ENCODE results near the gene TMEM72. TPM values are rescaled to one million over a fixed set of nuclear protein-coding genes. Genes with fewer than 3 reads are reported as not detected.

Gene TMEM72
- total RNA-seq, 1 donor: not detected

GRCh38 chr10:44934416-44935200, 23.5 kb downstream of the TMEM72 start:
- Histone ChIP-seq H3K36me3 (ENCODE audit: insufficient read depth, low read length) (no peaks in the 10 kb centered on the region), H3K9me3 (ENCODE audit: low read depth, low read length) (no peaks in the 10 kb centered on the region), H3K4me1 (ENCODE audit: insufficient read depth, low read length) (peaks cover 10% of the 10 kb centered on the region), H3K4me3 (ENCODE audit: insufficient read depth, low read length) (no peak overlapping the region), H2AFZ (ENCODE audit: low read length) (no peak overlapping the region), H4K20me1 (ENCODE audit: insufficient read depth, low read length) (no peaks in the 10 kb centered on the region), H3K4me2 (ENCODE audit: insufficient read depth, low read length) (no peak overlapping the region), H3K79me2 (ENCODE audit: insufficient read depth, low read length) (no peaks in the 10 kb centered on the region), H3K27me3 (ENCODE audit: insufficient read depth, low read length) (no peaks in the 10 kb centered on the region), H3K27ac (ENCODE audit: low read depth, low read length) (peak overlapping the region; percentile 65)
- no peak for DNase-seq (ENCODE audit: insufficient read length, low spot score, missing footprints)
- no peak for TF ChIP-seq CTCF (IDR thresholded peaks at IDR 0.05; ENCODE audit: extremely low read depth, low read depth, low read length)

- H3K27me3 ChIP-seq (ENCODE audit: insufficient read depth, low read length): no peaks in the 10 kb centered on the region
- H3K4me3 ChIP-seq (ENCODE audit: insufficient read depth, low read length): no peak overlapping the region
- H2AFZ ChIP-seq (ENCODE audit: low read length): peak overlapping the region; percentile 58
- H3K27ac ChIP-seq (ENCODE audit: low read depth, low read length): peak overlapping the region; percentile 65
- no peaks in the 10 kb centered on the region for H4K20me1 ChIP-seq (ENCODE audit: insufficient read depth, low read length)
- H3K4me2 ChIP-seq (ENCODE audit: insufficient read depth, low read length): no peak overlapping the region
- TF ChIP-seq CTCF (IDR thresholded peaks at IDR 0.05; ENCODE audit: extremely low read depth, low read depth, low read length): no peak
- H3K36me3 ChIP-seq (ENCODE audit: insufficient read depth, low read length): no peaks in the 10 kb centered on the region
- peak; percentile 84 for DNase-seq (ENCODE audit: insufficient read length, low spot score, missing footprints)
- no peaks in the 10 kb centered on the region for H3K9me3 ChIP-seq (ENCODE audit: low read depth, low read length)
- H3K79me2 ChIP-seq (ENCODE audit: insufficient read depth, low read length): no peaks in the 10 kb centered on the region
- H3K4me1 ChIP-seq (ENCODE audit: insufficient read depth, low read length): peaks cover 10% of the 10 kb centered on the region
Observed at GRCh38 chr10:44935201-44935965, 24.2 kb downstream of the TMEM72 start.

- Histone ChIP-seq H3K4me1 (ENCODE audit: insufficient read depth, low read length) (peaks cover 10% of the 10 kb centered on the region), H3K36me3 (ENCODE audit: insufficient read depth, low read length) (no peaks in the 10 kb centered on the region), H3K27ac (ENCODE audit: low read depth, low read length) (peak overlapping the region; percentile 65), H3K79me2 (ENCODE audit: insufficient read depth, low read length) (no peaks in the 10 kb centered on the region), H3K27me3 (ENCODE audit: insufficient read depth, low read length) (no peaks in the 10 kb centered on the region), H3K9me3 (ENCODE audit: low read depth, low read length) (no peaks in the 10 kb centered on the region), H3K4me3 (ENCODE audit: insufficient read depth, low read length) (no peak overlapping the region), H4K20me1 (ENCODE audit: insufficient read depth, low read length) (no peaks in the 10 kb centered on the region), H2AFZ (ENCODE audit: low read length) (peak overlapping the region; percentile 39), H3K4me2 (ENCODE audit: insufficient read depth, low read length) (no peak overlapping the region)
- TF ChIP-seq CTCF (IDR thresholded peaks at IDR 0.05; ENCODE audit: extremely low read depth, low read depth, low read length): no peak
- no peak for DNase-seq (ENCODE audit: insufficient read length, low spot score, missing footprints)
Observed at GRCh38 chr10:44935966-44936295, 24.8 kb downstream of the TMEM72 start.

- no peak overlapping the region for H3K27ac ChIP-seq (ENCODE audit: low read depth, low read length)
Observed at GRCh38 chr10:44936314-44936975, 25.3 kb downstream of the TMEM72 start.

More at GRCh38 chr10:44936314-44936975, 25.3 kb downstream of the TMEM72 start:
- DNase-seq (ENCODE audit: insufficient read length, low spot score, missing footprints): no peak
- Histone ChIP-seq H3K79me2 (ENCODE audit: insufficient read depth, low read length) (no peaks in the 10 kb centered on the region), H3K27me3 (ENCODE audit: insufficient read depth, low read length) (no peaks in the 10 kb centered on the region), H3K4me1 (ENCODE audit: insufficient read depth, low read length) (peaks cover 10% of the 10 kb centered on the region), H3K9me3 (ENCODE audit: low read depth, low read length) (no peaks in the 10 kb centered on the region), H4K20me1 (ENCODE audit: insufficient read depth, low read length) (no peaks in the 10 kb centered on the region), H3K4me2 (ENCODE audit: insufficient read depth, low read length) (no peak overlapping the region), H3K4me3 (ENCODE audit: insufficient read depth, low read length) (no peak overlapping the region), H3K36me3 (ENCODE audit: insufficient read depth, low read length) (no peaks in the 10 kb centered on the region), H2AFZ (ENCODE audit: low read length) (no peak overlapping the region)
- TF ChIP-seq CTCF (IDR thresholded peaks at IDR 0.05; ENCODE audit: extremely low read depth, low read depth, low read length): no peak

Data from osteoblast (primary cell).